Cardiac muscle cell (in vitro differentiated cells and primary cell): ENCODE results near the gene CDIPT. TPM values are rescaled to one million over a fixed set of nuclear protein-coding genes. Genes with fewer than 3 reads are reported as not detected.
A peak's percentile ranks its signal among the peaks of the same experiment; 100 is the strongest.
"Not testable (repeated sequence)": the region's sequence is repeated elsewhere in the genome, so short reads cannot be mapped to it uniquely, and the experiment has no call there.

Source experiments
- DNase-seq, 2 donors: peaks; one replicate each; pipeline versions ENCODE4 v3.0.0 to v3.0.0-alpha.2; 2010 to 2017; ENCODE audit warnings: low read depth in 1 of 2, low spot score in 1 of 2
- H3K27ac ChIP-seq: fragments of 200-600 bp; sonication (generic); 2 replicates; pipeline ENCODE4 v1.5.1; 2016
- H3K27me3 ChIP-seq: fragments of 200-600 bp; sonication (generic); 2 replicates; pipeline ENCODE4 v1.6.0; 2016; ENCODE audit warnings: control low read depth
- H3K36me3 ChIP-seq: fragments of 200-600 bp; sonication (generic); 2 replicates; pipeline ENCODE4 v1.5.1; 2016; ENCODE audit warnings: control low read depth
- H3K4me1 ChIP-seq: fragments of 200-600 bp; sonication (generic); 2 replicates; pipeline ENCODE4 v1.8.1; 2017; ENCODE audit warnings: low read depth, mild to moderate bottlenecking, mixed run types
- H3K4me3 ChIP-seq: fragments of 200-600 bp; sonication (generic); 2 replicates; pipeline ENCODE4 v1.5.1; 2016; ENCODE audit warnings: mild to moderate bottlenecking
- H3K9me3 ChIP-seq: fragments of 200-600 bp; sonication (generic); 2 replicates; pipeline ENCODE4 v1.5.1; 2017; ENCODE audit warnings: low read depth, mild to moderate bottlenecking, control low read depth
- polyA plus RNA-seq: library from polyadenylated mRNA; unstranded; fragments of >200 nt; fragmentation: Nextera tagmentation; extraction: Ambion mirVana; gene quantifications from 2 replicates; pipeline ENCODE4 v1.2.1, GENCODE V29; 2016
- total RNA-seq: library from RNA; depleted of rRNA; stranded (reverse); fragments of >200 nt; gene quantifications from 2 replicates; pipeline ENCODE4 v1.2.3, GENCODE V29; 2016
- TF ChIP-seq, protein P1 (sequence below): IDR thresholded peaks from 2 replicates; pipeline ENCODE4 v1.5.1; 2012; ENCODE audit warnings: low read depth, mild to moderate bottlenecking, low read length

The CDIPT gene
- total and polyA plus RNA-seq, 2 experiments from 2014 or later: 139 to 144 TPM

GRCh38 chr16:29894352-29894751, 31.3 kb upstream of the CDIPT start:
- H3K9me3 ChIP-seq: no peaks in the 10 kb centered on the region
- TF ChIP-seq, protein P1, sequence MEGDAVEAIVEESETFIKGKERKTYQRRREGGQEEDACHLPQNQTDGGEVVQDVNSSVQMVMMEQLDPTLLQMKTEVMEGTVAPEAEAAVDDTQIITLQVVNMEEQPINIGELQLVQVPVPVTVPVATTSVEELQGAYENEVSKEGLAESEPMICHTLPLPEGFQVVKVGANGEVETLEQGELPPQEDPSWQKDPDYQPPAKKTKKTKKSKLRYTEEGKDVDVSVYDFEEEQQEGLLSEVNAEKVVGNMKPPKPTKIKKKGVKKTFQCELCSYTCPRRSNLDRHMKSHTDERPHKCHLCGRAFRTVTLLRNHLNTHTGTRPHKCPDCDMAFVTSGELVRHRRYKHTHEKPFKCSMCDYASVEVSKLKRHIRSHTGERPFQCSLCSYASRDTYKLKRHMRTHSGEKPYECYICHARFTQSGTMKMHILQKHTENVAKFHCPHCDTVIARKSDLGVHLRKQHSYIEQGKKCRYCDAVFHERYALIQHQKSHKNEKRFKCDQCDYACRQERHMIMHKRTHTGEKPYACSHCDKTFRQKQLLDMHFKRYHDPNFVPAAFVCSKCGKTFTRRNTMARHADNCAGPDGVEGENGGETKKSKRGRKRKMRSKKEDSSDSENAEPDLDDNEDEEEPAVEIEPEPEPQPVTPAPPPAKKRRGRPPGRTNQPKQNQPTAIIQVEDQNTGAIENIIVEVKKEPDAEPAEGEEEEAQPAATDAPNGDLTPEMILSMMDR: no peak
- peaks cover 4% of the 10 kb centered on the region for H3K4me1 ChIP-seq
- no peaks in the 10 kb centered on the region for H3K27me3 ChIP-seq
- H3K36me3 ChIP-seq: no peaks in the 10 kb centered on the region
- H3K4me3 ChIP-seq: no peak overlapping the region
- no peak for DNase-seq
- H3K27ac ChIP-seq: no peak overlapping the region

- Histone ChIP-seq H3K9me3 (no peaks in the 10 kb centered on the region), H3K4me1 (peaks cover under 1% of the 10 kb centered on the region), H3K27me3 (no peaks in the 10 kb centered on the region), H3K36me3 (no peaks in the 10 kb centered on the region), H3K4me3 (no peak overlapping the region), H3K27ac (no peak overlapping the region)
- DNase-seq: no peak
- TF ChIP-seq, protein P1: no peak
Measured at GRCh38 chr16:29893553-29893952, 30.5 kb upstream of the CDIPT start.

DNA sequence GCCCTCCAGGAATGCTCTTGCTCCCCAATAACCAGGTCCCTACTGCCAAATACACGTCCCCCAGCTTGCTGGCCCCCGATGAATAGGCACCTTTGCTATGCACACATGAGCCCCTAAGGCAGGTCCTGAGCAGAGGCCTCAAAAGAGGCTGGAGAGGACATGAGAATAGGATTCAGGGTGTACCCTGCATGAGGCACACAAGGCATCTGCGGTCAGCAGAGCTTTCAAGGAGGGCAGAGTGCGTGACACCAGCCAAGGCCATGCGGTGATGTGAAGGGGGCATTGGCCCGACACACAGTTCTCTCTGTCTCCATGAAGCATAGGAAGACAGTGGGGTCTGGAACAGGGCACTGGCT, 29.4 kb upstream of the CDIPT start:
- no peaks in the 10 kb centered on the region for H3K27me3 ChIP-seq
- no peak overlapping the region for H3K27ac ChIP-seq
- H3K9me3 ChIP-seq: no peaks in the 10 kb centered on the region
- no peak for DNase-seq
- H3K36me3 ChIP-seq: no peaks in the 10 kb centered on the region
- no peaks in the 10 kb centered on the region for H3K4me1 ChIP-seq
- TF ChIP-seq, protein P1: no peak
- no peak overlapping the region for H3K4me3 ChIP-seq

DNA sequence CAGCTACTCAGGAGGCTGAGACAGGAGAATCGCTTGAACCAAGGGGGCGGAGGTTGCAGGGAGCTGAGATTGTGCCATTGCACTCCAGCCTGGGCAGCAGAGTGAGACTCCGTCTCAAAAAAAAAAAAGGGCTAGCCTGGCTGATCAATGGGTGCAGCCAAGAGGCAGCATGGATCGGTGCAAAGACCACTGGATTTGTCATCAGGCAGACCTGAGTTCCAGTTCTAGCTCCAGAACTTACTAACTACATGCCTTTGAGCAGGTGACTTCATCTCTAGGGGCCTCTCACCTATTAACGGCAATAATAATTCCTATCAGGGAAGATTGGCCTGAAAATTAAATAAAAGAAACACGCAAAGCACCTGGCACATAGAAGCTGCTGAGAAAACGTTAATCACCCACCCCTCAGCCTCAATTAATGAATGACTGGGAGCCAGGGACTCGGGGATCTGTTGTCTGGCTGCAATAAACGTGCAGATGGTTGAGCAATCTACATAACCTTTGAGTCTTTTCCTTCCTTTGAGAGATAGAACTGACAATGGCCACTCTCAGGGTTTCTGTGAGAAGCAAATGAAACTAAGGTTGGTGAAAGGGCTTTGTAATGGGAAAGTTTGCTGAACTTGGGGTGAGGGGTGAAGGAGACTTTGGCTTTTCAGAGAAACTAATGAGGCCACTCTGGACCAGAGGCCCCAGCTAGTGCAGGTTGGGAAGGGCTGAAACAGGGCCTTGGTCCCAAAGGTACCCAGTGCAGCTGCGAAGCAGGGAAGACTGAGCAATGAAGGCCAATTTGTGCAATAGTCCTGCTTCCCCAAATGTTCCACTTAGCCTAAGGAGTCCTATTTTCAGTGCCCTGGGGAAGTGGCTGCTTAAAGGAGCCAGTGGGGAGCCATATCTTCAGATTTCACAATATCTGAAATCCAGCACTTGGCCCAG, 28.8 kb upstream of the CDIPT start:
- Histone ChIP-seq H3K4me1 (no peaks in the 10 kb centered on the region), H3K4me3 (no peak overlapping the region), H3K27me3 (no peaks in the 10 kb centered on the region), H3K27ac (no peak overlapping the region), H3K36me3 (no peaks in the 10 kb centered on the region), H3K9me3 (no peaks in the 10 kb centered on the region)
- TF ChIP-seq, protein P1: no peak
- DNase-seq: peak in 1 of 2 donors; percentile 30

- H3K4me3 ChIP-seq, H3K9me3 ChIP-seq, H3K4me1 ChIP-seq, DNase-seq, H3K27me3 ChIP-seq, H3K27ac ChIP-seq, H3K36me3 ChIP-seq: not testable (repeated sequence)
Measured at GRCh38 chr16:29889372-29889771, 26.3 kb upstream of the CDIPT start.

DNA sequence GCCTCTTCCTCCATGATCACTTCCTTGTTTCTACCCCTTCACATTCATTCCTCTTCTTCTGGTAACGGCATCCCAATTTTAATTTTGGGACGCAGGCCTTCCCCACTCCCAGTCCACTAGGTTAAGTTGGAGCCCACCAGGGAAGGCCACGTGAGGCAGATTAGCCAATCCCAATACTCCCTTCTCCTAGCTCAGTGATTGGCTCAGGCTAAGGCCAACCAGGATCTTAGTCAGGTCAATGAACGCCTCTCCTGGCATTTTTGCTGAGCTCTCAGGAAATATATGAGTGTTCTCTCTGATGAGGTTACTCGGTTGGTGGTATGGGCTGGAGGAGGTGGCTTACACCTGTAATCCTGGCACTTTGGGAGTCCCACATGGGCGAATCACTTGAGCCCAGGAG, 21.0 kb upstream of the CDIPT start:
- no peak overlapping the region for H3K4me3 ChIP-seq
- TF ChIP-seq, protein P1: no peak
- H3K4me1 ChIP-seq: no peaks in the 10 kb centered on the region
- no peaks in the 10 kb centered on the region for H3K36me3 ChIP-seq
- H3K9me3 ChIP-seq: no peaks in the 10 kb centered on the region
- H3K27ac ChIP-seq: no peak overlapping the region
- H3K27me3 ChIP-seq: no peaks in the 10 kb centered on the region
- DNase-seq: no peak
